GM04503 (cell line): ENCODE data around the gene MUC5B.
"Not testable (repeated sequence)": the region's sequence is repeated elsewhere in the genome, so short reads cannot be mapped to it uniquely, and the experiment has no call there.

ENCODE experiments used
- DNase-seq: peaks from one replicate; pipeline ENCODE4 v3.0.0-alpha.2; 2012; ENCODE audit warnings: low read depth

Gene MUC5B

GRCh38 chr11:1222491-1223345 lies at the start of gene MUC5B:
TSS of gene MUC5B (plus strand) at chr11:1223066. CDS start at chr11:1223124, 58 bp downstream.
- no peak for DNase-seq

GRCh38 chr11:1173396-1173795 lies 49.5 kb upstream of the MUC5B start:
- DNase-seq = not testable (repeated sequence)

- DNase-seq = no peak
Measured at GRCh38 chr11:1174441-1175370, 48.2 kb upstream of the MUC5B start.

- no peak for DNase-seq
Measured at GRCh38 chr11:1175461-1176223, 47.2 kb upstream of the MUC5B start.

- no peak for DNase-seq
Measured at GRCh38 chr11:1176224-1177019, 46.4 kb upstream of the MUC5B start.

- no peak for DNase-seq
Measured at GRCh38 chr11:1177020-1177770, 45.7 kb upstream of the MUC5B start.

- no peak for DNase-seq
Measured at GRCh38 chr11:1177771-1178090, 45.1 kb upstream of the MUC5B start.

GRCh38 chr11:1178201-1178885 lies 44.5 kb upstream of the MUC5B start:
- no peak for DNase-seq

- DNase-seq = no peak
Measured at GRCh38 chr11:1178906-1179305, 44.0 kb upstream of the MUC5B start.

- DNase-seq = no peak
Measured at GRCh38 chr11:1179641-1180040, 43.2 kb upstream of the MUC5B start.

- DNase-seq = no peak
Measured at GRCh38 chr11:1180171-1180570, 42.7 kb upstream of the MUC5B start.

- no peak for DNase-seq
Measured at GRCh38 chr11:1180947-1181391, 41.9 kb upstream of the MUC5B start.

GRCh38 chr11:1181420-1181819 lies 41.4 kb upstream of the MUC5B start:
- DNase-seq = no peak

- no peak for DNase-seq
Measured at GRCh38 chr11:1181853-1182535, 40.9 kb upstream of the MUC5B start.

- DNase-seq = not testable (repeated sequence)
Measured at GRCh38 chr11:1184139-1184538, 38.7 kb upstream of the MUC5B start.

- not testable (repeated sequence) for DNase-seq
Measured at GRCh38 chr11:1188451-1189130, 34.3 kb upstream of the MUC5B start.

GRCh38 chr11:1189816-1190215 lies 33.0 kb upstream of the MUC5B start:
- DNase-seq = not testable (repeated sequence)

- DNase-seq = not testable (repeated sequence)
Measured at GRCh38 chr11:1191786-1192470, 30.9 kb upstream of the MUC5B start.
